Spleen (tissue), 11 donors: ENCODE results near the gene TBL1XR1. TPM values are rescaled to one million over a fixed set of nuclear protein-coding genes. Genes with fewer than 3 reads are reported as not detected.

ENCODE experiments used
- DNase-seq: peaks from one replicate; pipeline ENCODE4 v3.0.0-alpha.2; 2020
- H3K27ac ChIP-seq, 8 donors: fragments of 200-600 bp; sonication (generic) in 7 of 8; 1 replicate in 4 of 8; 2 replicates in 4 of 8; pipeline versions ENCODE4 v1.5.0 to v1.8.0; 2016 to 2021; ENCODE audit warnings: inconsistent platforms in 4 of 8, mild to moderate bottlenecking in 4 of 8, moderate library complexity in 1 of 8
- H3K27me3 ChIP-seq, 7 donors: fragments of 200-600 bp; sonication (generic) in 6 of 7; replicated peaks in 1 of 7; 1 replicate in 4 of 7; 2 replicates in 3 of 7; pipeline versions ENCODE4 v1.5.0 to v1.8.0; 2016 to 2021; ENCODE audit warnings: inconsistent platforms in 3 of 7, mild to moderate bottlenecking in 1 of 7
- H3K36me3 ChIP-seq, 6 donors: fragments of 200-600 bp; sonication (generic) in 5 of 6; 1 replicate in 4 of 6; 2 replicates in 2 of 6; pipeline versions ENCODE4 v1.5.0 to v1.8.0; 2016 to 2021; ENCODE audit warnings: inconsistent platforms in 2 of 6
- H3K4me1 ChIP-seq, 6 donors: fragments of 200-600 bp; sonication (generic) in 5 of 6; 1 replicate in 3 of 6; 2 replicates in 3 of 6; pipeline versions ENCODE4 v1.5.0 to v1.8.0; 2016 to 2021; ENCODE audit warnings: inconsistent platforms in 3 of 6
- H3K4me3 ChIP-seq, 8 donors: fragments of 200-600 bp; sonication (generic) in 7 of 8; 1 replicate in 4 of 8; 2 replicates in 4 of 8; pipeline versions ENCODE4 v1.5.0 to v1.8.0; 2016 to 2021; ENCODE audit warnings: inconsistent platforms in 4 of 8, mild to moderate bottlenecking in 4 of 8, moderate library complexity in 2 of 8
- H3K9me3 ChIP-seq, 8 donors: fragments of 200-600 bp; sonication (generic) in 7 of 8; 1 replicate in 4 of 8; 2 replicates in 4 of 8; pipeline versions ENCODE4 v1.5.0 to v1.8.0; 2016 to 2021; ENCODE audit warnings: inconsistent platforms in 4 of 8
- POLR2A ChIP-seq, 3 donors: fragments of 450-650 bp; IDR thresholded peaks; one replicate each; pipeline ENCODE4 v1.5.1; 2017; ENCODE audit warnings: antibody characterized with exemption in 3 of 3, mild to moderate bottlenecking in 1 of 3
- POLR2AphosphoS5 ChIP-seq, 3 donors: sonication (generic); formaldehyde crosslinking; IDR thresholded peaks; one replicate each; pipeline ENCODE4 v1.5.1; 2017; ENCODE audit warnings: antibody characterized with exemption in 3 of 3
- WGBS, 5 donors: extraction: QIAGEN DNeasy Blood & Tissue Kit in 3 of 5; methylation state at CpG; one replicate each; pipeline versions ENCODE4 v1.1.5 to v1.1.7; 2013 to 2018; 5-methylcytosine and 5-hydroxymethylcytosine counted together
- intact Hi-C: fragments of 100-400 bp; cut with DNase I; formaldehyde crosslinking; loops from one replicate; pipeline ENCODE4 v1.15.0; 2023; ENCODE audit warnings: low total_unique reads
- polyA plus RNA-seq, 3 donors: library from polyadenylated mRNA; stranded (reverse); fragments of 200-250 nt; gene quantifications; one replicate each; pipeline ENCODE4 v1.2.1, GENCODE V29; 2013
- total RNA-seq, 7 donors: library from RNA; depleted of rRNA in 3 of 7; stranded (reverse); fragments of >200 nt in 3 of 7; fragmentation: NEBNext Ultra II Directional in 4 of 7; extraction: Animal tissue kit (Norgen Biotek cat#: 25700) in 4 of 7; gene quantifications; one replicate each; pipeline versions ENCODE4 v1.1.0 to v1.2.1, GENCODE V29; 2016 to 2021
- TF ChIP-seq, protein P1 (sequence below), 11 experiments: fragments of 200-600 bp in 7 of 11; fragments of 450-650 bp in 4 of 11; sonication (generic) in 4 of 11; IDR thresholded peaks in 8 of 11; conservative IDR thresholded peaks in 3 of 11; 1 replicate in 7 of 11; 2 replicates in 4 of 11; pipeline versions ENCODE4 v1.4.0 to v1.8.0; 2016 to 2021; ENCODE audit warnings: antibody characterized with exemption in 11 of 11, inconsistent platforms in 4 of 11, mild to moderate bottlenecking in 1 of 11
- donor health status: healthy with polysubstance abuse.
- donor health status: DM: no; HTN: no; CAD: no; lungs with moderate emphysema.
- donor health status: DM: no; HTN: no; CAD: no.
- donor health status: Bipolar disorder and iron deficiency.
- donor health status: healthy.
- donor health status: DM: no; HTN: no; CAD: no.
- donor health status: DM: yes; HTN: yes; CAD: no.

Gene TBL1XR1
- total and polyA plus RNA-seq, 10 donors, result 32.4 to 168 (median 97.2) TPM

DNA sequence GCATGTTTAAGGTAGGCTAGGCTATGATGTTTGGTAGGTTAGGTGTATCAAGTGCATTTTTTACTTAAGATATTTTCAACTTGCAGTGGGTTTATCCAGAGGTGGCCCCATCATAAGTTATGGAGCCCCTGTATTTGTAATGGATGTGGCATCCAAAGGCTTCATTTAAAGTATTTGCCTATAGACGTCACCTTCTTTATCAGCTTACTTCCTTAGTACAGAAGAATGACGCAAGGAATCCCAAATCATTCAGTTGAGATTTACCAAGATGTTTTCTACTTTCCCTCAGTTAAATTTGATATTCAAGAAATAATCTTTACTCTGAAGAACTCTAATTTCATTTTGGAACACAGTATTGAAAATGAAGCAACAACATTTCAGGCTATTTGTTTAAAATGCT is 201.3 kb downstream of the TBL1XR1 start:
- Histone ChIP-seq H3K27me3 (no peaks in the 10 kb centered on the region), H3K9me3 (peaks cover 0 to 17% (median 13%) of the 10 kb centered on the region in 8 donors), H3K27ac (no peak overlapping the region), H3K4me1 (no peaks in the 10 kb centered on the region), H3K36me3 (no peaks in the 10 kb centered on the region), H3K4me3 (no peak overlapping the region)
- WGBS, 5 donors, result 88 to 92% (median 89%) methylated on average over 2 of the region's 2 CpGs
- DNase-seq, result no peak
- intact Hi-C loops, result no loop called here
- TF ChIP-seq POLR2A (IDR thresholded peaks at IDR 0.05), result no peak
- no peak for TF ChIP-seq POLR2AphosphoS5 (IDR thresholded peaks at IDR 0.05)
- TF ChIP-seq, protein P1, sequence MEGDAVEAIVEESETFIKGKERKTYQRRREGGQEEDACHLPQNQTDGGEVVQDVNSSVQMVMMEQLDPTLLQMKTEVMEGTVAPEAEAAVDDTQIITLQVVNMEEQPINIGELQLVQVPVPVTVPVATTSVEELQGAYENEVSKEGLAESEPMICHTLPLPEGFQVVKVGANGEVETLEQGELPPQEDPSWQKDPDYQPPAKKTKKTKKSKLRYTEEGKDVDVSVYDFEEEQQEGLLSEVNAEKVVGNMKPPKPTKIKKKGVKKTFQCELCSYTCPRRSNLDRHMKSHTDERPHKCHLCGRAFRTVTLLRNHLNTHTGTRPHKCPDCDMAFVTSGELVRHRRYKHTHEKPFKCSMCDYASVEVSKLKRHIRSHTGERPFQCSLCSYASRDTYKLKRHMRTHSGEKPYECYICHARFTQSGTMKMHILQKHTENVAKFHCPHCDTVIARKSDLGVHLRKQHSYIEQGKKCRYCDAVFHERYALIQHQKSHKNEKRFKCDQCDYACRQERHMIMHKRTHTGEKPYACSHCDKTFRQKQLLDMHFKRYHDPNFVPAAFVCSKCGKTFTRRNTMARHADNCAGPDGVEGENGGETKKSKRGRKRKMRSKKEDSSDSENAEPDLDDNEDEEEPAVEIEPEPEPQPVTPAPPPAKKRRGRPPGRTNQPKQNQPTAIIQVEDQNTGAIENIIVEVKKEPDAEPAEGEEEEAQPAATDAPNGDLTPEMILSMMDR (IDR thresholded peaks at IDR 0.05 in 8 of 11, conservative IDR thresholded peaks at IDR 0.05 in 3 of 11), result no peak

- H3K27ac ChIP-seq, result no peak overlapping the region
- H3K9me3 ChIP-seq, result peaks cover 0 to 15% (median 9%) of the 10 kb centered on the region in 8 donors
- no peaks in the 10 kb centered on the region for H3K4me1 ChIP-seq
- WGBS, 5 donors, result 83 to 91% (median 90%) methylated on average over 4 of the region's 4 CpGs
- intact Hi-C loops, result no loop called here
- H3K36me3 ChIP-seq, result no peaks in the 10 kb centered on the region
- H3K27me3 ChIP-seq, result no peaks in the 10 kb centered on the region
- no peak for DNase-seq
- no peak overlapping the region for H3K4me3 ChIP-seq
- no peak for TF ChIP-seq POLR2A (IDR thresholded peaks at IDR 0.05)
- TF ChIP-seq, protein P1 (IDR thresholded peaks at IDR 0.05 in 8 of 11, conservative IDR thresholded peaks at IDR 0.05 in 3 of 11), result no peak
- TF ChIP-seq POLR2AphosphoS5 (IDR thresholded peaks at IDR 0.05), result no peak
These were observed 202.1 kb downstream of the TBL1XR1 start for GRCh38 chr3:176994891-176995781.

DNA sequence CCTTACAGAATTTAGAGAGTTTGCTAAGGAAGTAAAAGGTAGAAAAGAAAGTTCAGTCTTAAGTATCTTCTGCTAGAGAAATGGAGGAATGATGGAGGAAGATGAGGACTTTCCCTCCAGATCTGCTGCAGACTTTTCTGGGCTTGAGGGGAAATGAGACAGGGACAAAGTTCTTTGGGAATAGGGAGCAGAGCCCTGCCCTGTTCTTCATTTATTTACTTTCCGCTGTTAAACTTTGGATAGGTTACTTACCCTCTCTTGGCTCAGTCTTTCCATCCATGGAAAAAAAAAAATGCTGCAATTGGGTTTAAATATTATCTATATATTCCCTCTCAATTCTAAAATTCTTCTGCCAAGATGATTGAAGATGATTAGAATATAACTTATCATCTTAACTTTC is 202.9 kb downstream of the TBL1XR1 start:
- no peaks in the 10 kb centered on the region for H3K4me1 ChIP-seq
- H3K9me3 ChIP-seq, result peaks cover 0 to 12% (median 8%) of the 10 kb centered on the region in 8 donors
- H3K36me3 ChIP-seq, result no peaks in the 10 kb centered on the region
- 93 to 100% (median 95%) methylated on average over 1 of the region's 1 CpG for WGBS, 5 donors
- H3K4me3 ChIP-seq, result no peak overlapping the region
- intact Hi-C loops, result no loop called here
- H3K27ac ChIP-seq, result no peak overlapping the region
- DNase-seq, result no peak
- TF ChIP-seq, protein P1 (IDR thresholded peaks at IDR 0.05 in 8 of 11, conservative IDR thresholded peaks at IDR 0.05 in 3 of 11), result no peak
- no peak for TF ChIP-seq POLR2A (IDR thresholded peaks at IDR 0.05)
- no peak for TF ChIP-seq POLR2AphosphoS5 (IDR thresholded peaks at IDR 0.05)
- no peaks in the 10 kb centered on the region for H3K27me3 ChIP-seq

DNA sequence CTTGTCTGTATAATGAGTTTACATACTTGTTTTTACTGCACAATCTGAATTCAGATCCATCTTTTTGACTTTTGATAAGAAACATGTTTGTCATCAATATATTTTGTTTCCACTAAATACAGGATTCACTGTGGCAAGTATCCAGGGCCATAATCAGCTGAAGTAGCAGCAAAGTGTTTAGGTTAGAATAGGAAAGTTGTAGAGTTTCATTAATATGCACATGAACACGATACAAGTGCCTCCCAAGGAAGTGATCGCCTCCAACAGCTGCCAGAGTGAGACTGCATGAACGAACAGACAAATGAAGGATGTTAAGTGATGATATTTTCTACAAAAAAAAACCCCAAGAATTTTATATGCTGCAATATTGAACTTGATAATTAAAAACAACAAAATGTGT is 204.3 kb downstream of the TBL1XR1 start:
- no peak overlapping the region for H3K27ac ChIP-seq
- no peaks in the 10 kb centered on the region for H3K36me3 ChIP-seq
- H3K27me3 ChIP-seq, result no peaks in the 10 kb centered on the region
- no peak overlapping the region for H3K4me3 ChIP-seq
- H3K9me3 ChIP-seq, result peaks cover 0 to 12% (median 8%) of the 10 kb centered on the region in 8 donors
- intact Hi-C loops, result no loop called here
- no peak for DNase-seq
- 71 to 90% (median 84%) methylated on average over 3 of the region's 3 CpGs for WGBS, 5 donors
- H3K4me1 ChIP-seq, result no peaks in the 10 kb centered on the region
- TF ChIP-seq, protein P1 (IDR thresholded peaks at IDR 0.05 in 8 of 11, conservative IDR thresholded peaks at IDR 0.05 in 3 of 11), result no peak
- TF ChIP-seq POLR2AphosphoS5 (IDR thresholded peaks at IDR 0.05), result no peak
- no peak for TF ChIP-seq POLR2A (IDR thresholded peaks at IDR 0.05)
